Measurements from ENCODE around the gene MT1M.
A peak's percentile ranks its signal among the peaks of the same experiment; 100 is the strongest.

GRCh38 chr16:56673921-56674320, 41.5 kb downstream of the MT1M start:
- TF ChIP-seq POLR2A (IDR thresholded peaks at IDR 0.05) = no peak
- peak; percentile 53 to 60 (median 59) for TF ChIP-seq CTCF (IDR thresholded peaks at IDR 0.05)
- no peak for TF ChIP-seq POLR2AphosphoS5 (IDR thresholded peaks at IDR 0.05)
- no peak for TF ChIP-seq EP300 (IDR thresholded peaks at IDR 0.05; ENCODE audit: low read depth)
